Naive B cell (primary cell): ENCODE data around the gene ADARB1. TPM values are rescaled to one million over a fixed set of nuclear protein-coding genes. Genes with fewer than 3 reads are reported as not detected.

ENCODE experiments used
- ATAC-seq, 2 donors: fragments of 150-1000 bp; cut with Tn5 transposase; 2 replicates each; pipeline ENCODE4 v1.10.0; 2021; ENCODE audit warnings: low read depth in 2 of 2, mild to moderate bottlenecking in 2 of 2, moderate library complexity in 2 of 2
- DNase-seq: peaks from one replicate; pipeline ENCODE4 v3.0.0; 2022
- H3K27ac Mint-ChIP-seq, 6 donors: one replicate each; pipeline ENCODE4 v1.8.0; 2020 to 2022; ENCODE audit warnings: mild to moderate bottlenecking in 6 of 6, mixed read lengths in 6 of 6, moderate library complexity in 5 of 6, inconsistent platforms in 2 of 6
- H3K27me3 Mint-ChIP-seq, 3 donors: one replicate each; pipeline ENCODE4 v1.8.0; 2021 to 2022; ENCODE audit warnings: mixed read lengths in 3 of 3, mild to moderate bottlenecking in 1 of 3
- H3K36me3 Mint-ChIP-seq, 2 donors: one replicate each; pipeline ENCODE4 v1.8.0; 2020 to 2022; ENCODE audit warnings: mixed read lengths in 2 of 2, inconsistent platforms in 1 of 2, mild to moderate bottlenecking in 1 of 2
- H3K4me1 Mint-ChIP-seq, 3 donors: one replicate each; pipeline ENCODE4 v1.8.0; 2020 to 2022; ENCODE audit warnings: mixed read lengths in 3 of 3, inconsistent platforms in 1 of 3, mild to moderate bottlenecking in 1 of 3, moderate library complexity in 1 of 3
- H3K4me3 Mint-ChIP-seq, 8 donors: one replicate each; pipeline ENCODE4 v1.8.0; 2020 to 2022; ENCODE audit warnings: mild to moderate bottlenecking in 8 of 8, mixed read lengths in 8 of 8, moderate library complexity in 8 of 8, inconsistent platforms in 2 of 8
- H3K9me3 Mint-ChIP-seq, 7 donors: one replicate each; pipeline ENCODE4 v1.8.0; 2020 to 2022; ENCODE audit warnings: mixed read lengths in 7 of 7, mild to moderate bottlenecking in 5 of 7, inconsistent platforms in 2 of 7, moderate library complexity in 1 of 7
- polyA plus RNA-seq, 6 donors: library from polyadenylated mRNA; unstranded; fragments of 300-500 nt; fragmentation: Illumina TruSeq; gene quantifications; one replicate each; pipeline ENCODE4 v1.2.3, GENCODE V29; 2021; ENCODE audit warnings: low read depth in 6 of 6

The ADARB1 gene
- polyA plus RNA-seq, 6 donors from 2014 or later = 19.9 to 63.5 (median 28.7) TPM

- H3K9me3 Mint-ChIP-seq = no peaks in the 10 kb centered on the region
- DNase-seq (no peak), ATAC-seq (peak; percentile 24 to 33)
- H3K27me3 Mint-ChIP-seq = no peaks in the 10 kb centered on the region
- peak overlapping the region in 5 of 6 donors; percentile 37 to 96 (median 92) for H3K27ac Mint-ChIP-seq
- peak overlapping the region; percentile 80 to 98 (median 96) for H3K4me3 Mint-ChIP-seq
- H3K4me1 Mint-ChIP-seq = peaks cover 49 to 65% (median 64%) of the 10 kb centered on the region in 3 donors
- peaks cover 0 to 2% of the 10 kb centered on the region in 2 donors for H3K36me3 Mint-ChIP-seq
Observed at GRCh38 chr21:45076245-45076711, 1.9 kb downstream of the ADARB1 start.

GRCh38 chr21:45078371-45078770 lies 4.0 kb downstream of the ADARB1 start:
- no peaks in the 10 kb centered on the region for H3K27me3 Mint-ChIP-seq
- H3K4me3 Mint-ChIP-seq = peak overlapping the region in 7 of 8 donors; percentile 2 to 65 (median 54)
- no peak for ATAC-seq
- H3K27ac Mint-ChIP-seq = peak overlapping the region in 5 of 6 donors; percentile 22 to 73 (median 32)
- H3K9me3 Mint-ChIP-seq = no peaks in the 10 kb centered on the region
- H3K4me1 Mint-ChIP-seq = peaks cover 62 to 80% (median 78%) of the 10 kb centered on the region in 3 donors
- H3K36me3 Mint-ChIP-seq = peaks cover 0 to 9% of the 10 kb centered on the region in 2 donors
- DNase-seq = no peak

- Mint-ChIP-seq H3K27ac (peak overlapping the region in 4 of 6 donors; percentile 31 to 76 (median 53)), H3K27me3 (no peaks in the 10 kb centered on the region), H3K4me3 (peak overlapping the region in 3 of 8 donors; percentile 21 to 60 (median 31)), H3K36me3 (peaks cover 0 to 9% of the 10 kb centered on the region in 2 donors), H3K9me3 (no peaks in the 10 kb centered on the region), H3K4me1 (peaks cover 58 to 81% (median 80%) of the 10 kb centered on the region in 3 donors)
- DNase-seq (no peak), ATAC-seq (no peak)
Observed at GRCh38 chr21:45078877-45079281, 4.5 kb downstream of the ADARB1 start.

- peak overlapping the region in 4 of 6 donors; percentile 22 to 80 (median 64) for H3K27ac Mint-ChIP-seq
- ATAC-seq = no peak
- no peaks in the 10 kb centered on the region for H3K27me3 Mint-ChIP-seq
- peak overlapping the region in 6 of 8 donors; percentile 19 to 57 (median 37) for H3K4me3 Mint-ChIP-seq
- H3K36me3 Mint-ChIP-seq = peaks cover 0 to 9% of the 10 kb centered on the region in 2 donors
- no peak for DNase-seq
- no peaks in the 10 kb centered on the region for H3K9me3 Mint-ChIP-seq
- H3K4me1 Mint-ChIP-seq = peaks cover 62 to 86% (median 85%) of the 10 kb centered on the region in 3 donors
Observed at GRCh38 chr21:45079351-45079750, 5.0 kb downstream of the ADARB1 start.

- ATAC-seq (no peak), DNase-seq (no peak)
- Mint-ChIP-seq H3K27me3 (no peaks in the 10 kb centered on the region), H3K9me3 (no peaks in the 10 kb centered on the region), H3K4me1 (peaks cover 69 to 94% (median 93%) of the 10 kb centered on the region in 3 donors), H3K36me3 (peaks cover 0 to 9% of the 10 kb centered on the region in 2 donors), H3K4me3 (peak overlapping the region in 4 of 8 donors; percentile 19 to 42 (median 31)), H3K27ac (peak overlapping the region in 5 of 6 donors; percentile 17 to 90 (median 69))
Observed at GRCh38 chr21:45080232-45080631, 5.9 kb downstream of the ADARB1 start.

DNA sequence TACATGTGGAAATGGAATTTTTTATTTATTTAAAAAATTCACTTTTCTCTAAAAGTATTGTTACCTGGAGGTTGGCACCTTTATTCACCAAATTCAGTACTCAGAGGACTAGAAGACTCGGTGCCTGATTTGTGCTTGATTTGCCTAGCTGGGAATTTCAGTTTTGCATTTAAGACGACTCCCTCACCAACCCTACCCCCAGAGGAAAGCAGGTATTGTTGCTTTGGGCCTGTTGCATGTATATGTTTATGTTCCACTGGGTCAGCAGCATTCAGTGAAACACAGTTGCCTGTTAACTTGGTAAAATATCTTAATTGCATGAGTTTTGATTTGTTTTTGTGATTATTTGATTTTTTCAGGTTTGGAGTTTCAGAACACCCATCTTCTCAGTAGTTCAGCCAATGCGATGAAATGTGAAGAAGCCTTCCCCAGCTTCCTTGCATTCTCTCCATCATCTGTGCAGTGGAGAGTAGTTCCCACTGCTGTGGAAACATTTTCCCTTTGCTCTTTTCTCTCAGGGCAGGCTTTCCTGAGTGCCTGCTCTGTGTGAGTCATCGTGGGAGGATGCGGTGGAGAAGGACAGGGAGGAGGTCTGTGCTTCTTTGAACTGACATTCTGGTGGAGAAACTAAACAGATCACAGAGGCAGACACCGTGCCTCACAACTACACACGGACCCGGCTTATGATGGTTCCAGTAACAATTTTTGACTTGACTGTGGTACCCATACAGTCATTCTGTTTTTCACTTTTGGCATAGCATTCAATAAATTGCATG lies 6.4 kb downstream of the ADARB1 start:
- DNase-seq (no peak), ATAC-seq (no peak)
- Mint-ChIP-seq H3K4me1 (peaks cover 70 to 96% (median 95%) of the 10 kb centered on the region in 3 donors), H3K36me3 (peaks cover 0 to 9% of the 10 kb centered on the region in 2 donors), H3K4me3 (no peak overlapping the region), H3K27ac (peak overlapping the region in 2 of 6 donors; percentile 36 to 85), H3K27me3 (no peaks in the 10 kb centered on the region), H3K9me3 (no peaks in the 10 kb centered on the region)

- no peak for DNase-seq
- peak overlapping the region in 3 of 8 donors; percentile 10 to 77 (median 40) for H3K4me3 Mint-ChIP-seq
- no peaks in the 10 kb centered on the region for H3K9me3 Mint-ChIP-seq
- no peaks in the 10 kb centered on the region for H3K27me3 Mint-ChIP-seq
- H3K36me3 Mint-ChIP-seq = peaks cover 0 to 9% of the 10 kb centered on the region in 2 donors
- no peak for ATAC-seq
- peaks cover 70 to 96% (median 95%) of the 10 kb centered on the region in 3 donors for H3K4me1 Mint-ChIP-seq
- peak overlapping the region in 4 of 6 donors; percentile 4 to 54 (median 38) for H3K27ac Mint-ChIP-seq
Observed at GRCh38 chr21:45081636-45082035, 7.3 kb downstream of the ADARB1 start.

GRCh38 chr21:45082736-45083135 lies 8.4 kb downstream of the ADARB1 start:
- Mint-ChIP-seq H3K27me3 (no peaks in the 10 kb centered on the region), H3K36me3 (peaks cover 0 to 16% of the 10 kb centered on the region in 2 donors), H3K27ac (peak overlapping the region in 4 of 6 donors; percentile 16 to 84 (median 40)), H3K9me3 (no peaks in the 10 kb centered on the region), H3K4me3 (peak overlapping the region in 2 of 8 donors; percentile 21 to 23), H3K4me1 (peaks cover 79 to 96% (median 95%) of the 10 kb centered on the region in 3 donors)
- ATAC-seq = no peak
- DNase-seq = no peak

DNA sequence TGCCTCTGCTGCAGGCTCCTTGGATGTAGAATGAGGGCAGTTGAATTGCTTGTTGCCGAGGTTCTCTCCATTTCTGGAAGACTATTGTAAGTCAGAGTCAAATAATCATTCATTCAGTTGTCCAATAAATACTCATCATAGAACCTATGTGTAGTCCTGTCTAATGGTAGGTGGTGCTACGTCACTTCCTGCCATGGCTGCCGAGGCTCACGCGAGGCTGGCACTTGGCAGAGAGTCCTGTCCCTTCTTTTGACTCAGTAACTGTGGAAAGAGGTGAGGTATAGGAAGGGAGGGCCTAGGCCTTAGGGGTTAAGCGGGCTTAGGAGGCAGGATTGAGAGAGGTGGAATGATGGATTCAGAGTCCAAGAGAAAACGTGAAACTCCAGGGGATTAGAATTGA lies 9.7 kb downstream of the ADARB1 start:
- peak overlapping the region in 3 of 6 donors; percentile 33 to 88 (median 71) for H3K27ac Mint-ChIP-seq
- peaks cover 0 to 16% of the 10 kb centered on the region in 2 donors for H3K36me3 Mint-ChIP-seq
- H3K27me3 Mint-ChIP-seq = no peaks in the 10 kb centered on the region
- ATAC-seq = no peak
- H3K4me3 Mint-ChIP-seq = peak overlapping the region in 4 of 8 donors; percentile 4 to 61 (median 36)
- H3K9me3 Mint-ChIP-seq = no peaks in the 10 kb centered on the region
- H3K4me1 Mint-ChIP-seq = peaks cover 75 to 93% (median 89%) of the 10 kb centered on the region in 3 donors
- no peak for DNase-seq

DNA sequence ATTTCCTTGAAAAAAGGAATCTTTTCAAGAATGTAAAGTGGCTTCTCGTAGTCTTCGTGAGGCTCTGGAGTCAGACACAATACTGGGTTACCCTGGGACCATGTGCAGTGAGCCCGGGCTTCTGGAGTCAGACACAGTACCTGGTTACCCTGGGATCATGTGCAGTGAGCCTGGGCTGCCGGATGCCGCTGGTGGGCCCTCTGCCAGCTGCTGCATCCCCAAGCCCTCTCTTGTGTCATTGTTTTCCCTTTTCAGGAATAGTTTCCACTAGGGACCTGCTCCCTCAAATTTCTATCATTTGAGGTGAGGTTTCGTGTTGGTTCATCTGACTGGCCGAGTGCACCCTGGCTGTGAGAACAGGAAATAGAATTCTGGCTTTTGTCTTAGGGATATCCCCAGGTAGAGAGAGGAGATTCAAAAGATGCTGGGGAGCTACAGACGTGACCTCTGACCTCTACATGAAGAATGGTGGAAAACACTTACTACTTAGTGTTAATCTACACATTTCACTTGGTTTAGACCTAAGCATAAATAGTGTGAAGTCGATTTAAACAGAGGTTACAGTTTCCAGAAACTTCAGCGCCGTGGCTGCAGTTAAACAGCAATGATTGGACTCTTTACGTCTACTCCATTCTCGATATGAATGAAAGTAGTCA lies 10.6 kb downstream of the ADARB1 start:
- Mint-ChIP-seq H3K4me1 (peaks cover 72 to 90% (median 85%) of the 10 kb centered on the region in 3 donors), H3K27ac (peak overlapping the region in 3 of 6 donors; percentile 43 to 74 (median 57)), H3K4me3 (peak overlapping the region in 4 of 8 donors; percentile 17 to 59 (median 26)), H3K36me3 (peaks cover 0 to 16% of the 10 kb centered on the region in 2 donors), H3K27me3 (no peaks in the 10 kb centered on the region), H3K9me3 (no peaks in the 10 kb centered on the region)
- ATAC-seq (no peak), DNase-seq (no peak)

DNA sequence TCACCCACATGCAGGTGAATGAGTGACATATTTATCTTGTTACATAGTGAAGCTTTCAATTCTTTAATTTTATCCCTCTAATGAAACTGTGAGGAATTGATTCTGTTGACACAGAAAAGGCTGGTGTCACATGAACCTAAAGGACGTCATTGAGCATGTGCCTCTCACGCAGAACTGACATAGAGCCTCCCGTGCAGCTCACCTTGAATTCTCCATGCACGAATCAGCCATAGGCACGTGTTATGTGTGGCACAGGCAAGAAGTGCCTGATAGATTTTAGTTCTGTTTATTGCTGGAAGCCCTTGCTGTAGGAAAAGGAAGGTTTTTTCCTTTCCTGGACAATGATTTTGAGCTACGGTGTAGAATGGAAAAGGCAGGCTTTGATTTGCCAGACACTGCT lies 11.3 kb downstream of the ADARB1 start:
- ATAC-seq = no peak
- Mint-ChIP-seq H3K36me3 (peaks cover 0 to 16% of the 10 kb centered on the region in 2 donors), H3K27ac (peak overlapping the region in 2 of 6 donors; percentile 74 to 75), H3K4me3 (peak overlapping the region in 3 of 8 donors; percentile 3 to 24 (median 13)), H3K4me1 (peaks cover 75 to 92% (median 85%) of the 10 kb centered on the region in 3 donors), H3K9me3 (no peaks in the 10 kb centered on the region), H3K27me3 (no peaks in the 10 kb centered on the region)
- DNase-seq = no peak

- no peak for DNase-seq
- H3K9me3 Mint-ChIP-seq = no peaks in the 10 kb centered on the region
- H3K4me1 Mint-ChIP-seq = peaks cover 76 to 92% (median 86%) of the 10 kb centered on the region in 3 donors
- no peaks in the 10 kb centered on the region for H3K27me3 Mint-ChIP-seq
- no peak for ATAC-seq
- H3K36me3 Mint-ChIP-seq = peaks cover 0 to 12% of the 10 kb centered on the region in 2 donors
- H3K4me3 Mint-ChIP-seq = peak overlapping the region in 7 of 8 donors; percentile 4 to 84 (median 53)
- H3K27ac Mint-ChIP-seq = peak overlapping the region in 1 of 6 donors; percentile 77
Observed at GRCh38 chr21:45086337-45086958, 12.1 kb downstream of the ADARB1 start.
